Measurements from ENCODE around the gene YTHDC2.

The YTHDC2 gene

DNA sequence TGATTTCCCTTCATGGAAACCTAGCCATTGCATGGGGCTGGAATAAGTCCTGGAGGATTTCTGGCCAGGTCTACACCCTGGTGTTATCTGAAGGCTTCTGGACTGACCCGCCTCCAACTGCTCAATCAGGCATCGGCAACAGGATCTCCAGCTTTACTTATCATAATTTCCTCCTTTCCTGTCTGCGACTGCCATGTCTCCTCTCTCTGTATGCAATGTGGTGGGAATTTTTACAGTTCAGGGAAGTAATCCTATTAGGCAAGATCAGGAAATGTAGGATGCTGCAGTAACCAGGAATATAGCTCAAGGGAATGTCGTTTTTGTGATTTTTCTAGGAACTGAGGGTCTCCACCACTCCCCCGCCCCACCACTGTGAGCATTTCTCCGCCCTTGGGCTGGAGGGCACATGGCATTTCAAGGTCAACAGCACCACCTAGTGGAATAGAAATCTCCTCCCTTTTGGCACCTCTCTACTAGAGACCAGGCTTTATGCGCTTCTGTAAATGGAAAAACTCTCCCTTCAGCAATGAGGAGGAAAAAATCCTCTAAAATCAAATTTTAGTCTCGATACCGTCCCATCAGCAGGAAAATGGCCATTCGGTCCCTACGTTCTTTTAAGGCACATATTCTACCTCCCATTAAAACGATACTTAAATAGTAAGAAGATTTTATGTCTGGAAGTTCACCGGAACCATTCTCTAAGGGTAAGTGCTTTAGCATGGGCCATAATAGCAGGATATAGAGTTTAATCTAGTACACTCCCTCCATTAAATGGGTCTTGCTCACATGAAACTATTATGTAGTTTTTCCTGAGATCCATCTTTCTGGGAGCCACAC is 93.0 kb downstream of the YTHDC2 start:
- peak; percentile 23 for DNase-seq

DNA sequence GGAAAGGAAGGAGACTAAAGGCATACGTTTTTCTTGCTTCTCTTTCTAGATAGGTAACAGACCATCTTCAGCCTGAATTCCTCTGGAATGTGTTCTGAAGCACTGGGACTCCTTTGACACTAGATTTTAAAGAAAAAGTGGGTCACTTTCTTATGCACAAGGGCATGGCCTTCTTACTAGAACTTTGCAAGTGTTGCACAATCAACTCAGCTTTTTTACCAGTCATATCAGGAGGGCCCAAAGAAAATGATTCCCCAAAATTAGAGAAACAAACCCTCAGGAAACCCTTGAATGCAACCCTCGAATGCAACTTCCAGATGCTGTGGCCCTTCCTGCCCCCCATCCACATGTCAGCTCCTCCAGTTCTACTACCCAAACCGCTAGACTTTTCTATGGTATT is 93.9 kb downstream of the YTHDC2 start:
- no peak for DNase-seq

DNA sequence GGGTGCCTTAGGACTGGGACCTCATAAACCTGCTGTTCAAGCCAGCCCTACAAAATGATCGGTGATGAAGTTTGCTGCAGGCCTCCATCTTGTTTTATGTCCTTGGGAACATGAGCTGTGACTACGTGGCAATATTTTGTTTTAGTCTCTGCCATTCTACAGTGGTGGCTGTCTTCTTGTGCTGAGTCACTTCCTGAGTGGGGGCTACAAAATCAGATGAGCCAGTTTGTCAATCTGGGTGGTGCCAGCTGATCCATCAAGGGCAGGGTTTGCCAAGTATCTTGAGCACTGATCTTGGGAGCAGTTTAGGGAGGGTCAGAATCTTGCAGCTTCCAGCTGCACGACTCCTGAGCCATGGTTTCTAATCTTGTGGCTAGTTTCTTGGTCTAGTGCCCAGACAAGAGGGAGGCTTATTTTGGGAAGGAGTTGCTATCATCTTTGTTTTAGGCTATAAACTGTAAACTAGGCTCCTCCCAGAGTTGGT is 94.7 kb downstream of the YTHDC2 start:
- no peak for DNase-seq

DNA sequence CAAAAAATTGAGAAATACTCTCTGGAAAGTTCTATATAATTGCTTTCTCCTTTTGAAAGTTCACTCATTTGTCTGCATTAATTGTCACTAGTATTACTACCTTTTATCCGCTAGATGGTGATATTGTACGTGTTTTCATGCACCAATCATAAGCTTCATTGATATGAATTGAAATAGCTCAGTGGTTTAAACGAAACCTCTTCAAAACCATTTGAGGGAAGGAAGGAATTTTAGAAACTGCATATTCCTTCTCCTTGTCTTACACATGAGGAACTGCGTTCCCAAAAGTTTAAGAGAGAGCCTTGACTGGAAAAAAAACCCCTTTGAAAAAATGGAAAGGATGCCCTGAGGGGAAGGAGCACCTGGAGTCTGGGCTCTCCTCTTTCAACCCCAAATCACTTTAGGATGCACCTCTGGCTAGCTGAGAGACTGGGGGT is 98.6 kb downstream of the YTHDC2 start:
- no peak for DNase-seq

DNA sequence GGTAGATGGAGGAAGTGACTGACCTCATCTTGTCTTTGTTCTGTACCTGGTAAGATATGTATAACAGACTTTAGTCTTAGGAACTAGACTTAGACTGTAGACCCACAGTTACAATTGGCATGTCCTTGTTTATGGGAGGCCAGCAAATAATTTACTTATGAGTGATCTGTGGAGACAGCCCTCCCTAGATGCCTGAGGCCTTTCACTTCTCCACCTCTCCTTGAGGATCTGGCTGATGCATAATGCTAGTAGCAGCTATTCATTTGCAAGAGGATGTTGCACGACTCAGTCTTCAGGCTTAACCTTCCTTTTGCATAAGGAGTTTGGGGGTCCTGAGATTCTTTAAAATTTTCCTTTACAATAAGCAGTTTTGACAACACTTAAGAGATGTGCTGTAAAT is 100.7 kb downstream of the YTHDC2 start:
- DNase-seq = no peak

DNA sequence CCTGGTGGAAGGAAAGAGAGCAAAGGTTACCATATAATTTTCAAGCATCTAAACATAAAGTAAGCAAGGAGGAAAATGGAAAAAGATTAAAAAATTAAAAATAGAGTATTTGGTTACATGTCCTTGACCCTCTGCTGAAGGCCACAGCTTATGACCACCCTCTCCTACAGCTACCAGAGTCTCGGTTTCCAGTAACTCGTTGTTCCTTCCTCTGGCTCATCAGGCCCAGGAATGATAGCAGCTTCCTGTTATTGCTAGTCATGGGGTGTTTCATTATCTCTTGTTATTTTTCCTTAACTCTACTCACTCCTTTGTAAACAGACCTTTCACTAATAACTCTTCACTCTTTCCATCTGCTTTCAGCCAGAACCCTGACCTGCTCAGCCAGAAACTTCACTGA is 102.2 kb downstream of the YTHDC2 start:
- DNase-seq = no peak

DNA sequence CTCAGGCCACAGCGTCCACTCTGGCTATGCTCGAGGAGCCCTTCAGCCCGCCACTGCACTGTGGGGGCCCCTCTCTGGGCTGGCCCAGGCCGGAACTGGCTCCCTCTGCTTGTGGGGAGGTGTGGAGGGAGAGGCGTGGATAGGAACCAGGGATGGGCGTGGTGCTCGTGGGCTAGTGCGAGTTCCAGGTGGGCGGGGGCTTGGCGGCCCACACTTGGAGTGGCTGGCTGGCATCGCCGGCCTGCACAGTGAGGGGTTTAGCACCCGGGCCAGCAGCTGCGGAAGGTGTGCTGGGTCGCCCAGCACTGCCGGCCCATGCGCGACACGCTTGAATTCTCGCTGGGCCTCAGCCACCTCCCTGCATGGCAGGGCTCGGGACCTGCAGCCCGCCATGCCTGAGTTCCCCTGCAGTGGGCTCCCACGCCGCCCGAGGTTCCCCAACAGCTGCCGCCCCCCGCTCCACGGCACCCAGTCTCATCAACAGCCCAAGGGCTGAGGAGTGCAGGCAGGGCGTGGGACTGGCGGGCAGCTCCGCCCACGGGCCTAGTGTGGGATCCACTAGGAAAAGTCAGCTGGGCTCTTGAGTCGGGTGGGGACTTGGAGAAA is 103.8 kb downstream of the YTHDC2 start:
- no peak for DNase-seq

DNA sequence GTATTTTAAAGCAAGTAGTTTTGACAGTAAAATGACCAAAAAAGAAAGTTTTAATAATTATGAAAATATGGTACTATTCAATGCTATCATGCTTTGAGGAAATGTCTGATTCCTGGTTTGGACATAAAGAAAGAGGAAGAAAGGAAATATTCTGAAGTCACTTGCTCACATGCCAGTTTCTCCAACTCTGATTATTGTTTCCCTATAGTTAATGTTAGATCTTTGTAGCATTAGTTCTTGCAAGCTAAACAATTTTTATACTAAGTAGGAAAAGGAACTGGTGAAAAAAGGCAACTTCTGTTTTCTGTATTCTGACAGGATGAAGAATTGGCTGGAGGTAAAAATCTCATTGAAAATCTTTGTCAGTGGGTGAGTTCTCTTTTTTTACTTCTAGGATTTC is 119.5 kb downstream of the YTHDC2 start:
- DNase-seq = no peak

DNA sequence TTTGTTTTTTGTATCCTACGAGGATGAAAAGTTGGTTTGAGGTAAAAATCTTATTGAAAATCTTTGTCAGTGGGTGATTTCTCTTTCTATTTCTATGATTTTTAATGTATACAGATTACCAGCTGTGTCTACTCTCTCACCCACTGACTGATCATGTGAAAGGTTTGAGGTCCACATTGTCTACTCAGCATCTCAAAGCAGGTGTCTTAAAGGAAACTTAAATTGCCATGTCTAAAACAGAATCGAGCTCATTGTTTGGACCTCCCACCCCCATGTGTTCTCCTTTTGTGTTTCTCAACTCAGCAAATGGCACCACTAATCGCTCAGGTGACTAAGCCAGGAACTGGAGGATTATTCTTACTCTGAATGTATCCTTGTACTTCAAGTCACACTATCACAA is 121.5 kb downstream of the YTHDC2 start:
- no peak for DNase-seq

DNA sequence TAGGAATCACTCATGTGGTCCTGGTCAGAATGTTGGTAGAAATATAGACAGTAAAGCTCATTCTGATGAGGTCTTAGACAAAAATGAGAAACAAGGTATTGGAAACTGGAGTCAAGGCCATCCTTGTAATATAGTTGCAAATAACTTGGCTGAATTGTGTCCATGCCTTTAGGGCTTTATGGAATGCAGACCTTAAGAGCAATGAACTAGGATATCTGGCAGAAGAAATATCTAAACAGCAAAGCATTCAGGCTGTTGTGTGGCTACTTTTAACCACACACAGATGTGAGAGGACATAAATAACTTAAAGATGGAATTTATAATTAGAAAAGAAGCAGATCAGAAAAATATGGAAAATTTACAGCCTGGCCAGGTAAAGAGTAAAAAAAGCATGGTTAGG is 128.2 kb downstream of the YTHDC2 start:
- no peak for DNase-seq
